MM.1S (cell line): ENCODE measurements around the gene ZNF438.
"Not testable (repeated sequence)": the region's sequence is repeated elsewhere in the genome, so short reads cannot be mapped to it uniquely, and the experiment has no call there.

Experiments
- DNase-seq: peaks from one replicate; pipeline ENCODE4 v3.0.0-alpha.2; 2015
- H2AFZ ChIP-seq: fragments of 300-600 bp; sonication (generic); 2 replicates; pipeline ENCODE4 v1.6.0; 2016; ENCODE audit warnings: antibody characterized with exemption, low read length
- H3F3A ChIP-seq: fragments of 300-600 bp; sonication (generic); 2 replicates; pipeline ENCODE4 v1.6.1; 2016; ENCODE audit warnings: mild to moderate bottlenecking, antibody characterized with exemption, low read length, moderate library complexity, mixed read lengths; ENCODE audit not compliant: insufficient read depth
- H3K27ac ChIP-seq: fragments of 300-600 bp; sonication (generic); 2 replicates; pipeline ENCODE4 v1.5.1; 2016; ENCODE audit warnings: mild to moderate bottlenecking, low read length
- H3K27me3 ChIP-seq: fragments of 300-600 bp; sonication (generic); replicated peaks from 2 replicates; pipeline ENCODE4 v1.6.0; 2016; ENCODE audit warnings: low read length; ENCODE audit not compliant: insufficient read depth
- H3K36me3 ChIP-seq: fragments of 300-600 bp; sonication (generic); replicated peaks from 2 replicates; pipeline ENCODE4 v1.6.1; 2016; ENCODE audit warnings: mild to moderate bottlenecking, low read length, mixed read lengths; ENCODE audit not compliant: insufficient read depth
- H3K4me1 ChIP-seq: fragments of 300-600 bp; sonication (generic); 2 replicates; pipeline ENCODE4 v1.6.1; 2016; ENCODE audit warnings: low read length, mixed read lengths
- H3K4me2 ChIP-seq: fragments of 300-600 bp; sonication (generic); 2 replicates; pipeline ENCODE4 v1.6.0; 2016; ENCODE audit warnings: low read depth, low read length
- H3K4me3 ChIP-seq: fragments of 300-600 bp; sonication (generic); 2 replicates; pipeline ENCODE4 v1.5.1; 2016; ENCODE audit warnings: low read length, mixed read lengths
- H3K79me2 ChIP-seq: fragments of 300-600 bp; sonication (generic); 2 replicates; pipeline ENCODE4 v1.6.1; 2016; ENCODE audit warnings: mixed run types, low read length, mixed read lengths
- H3K9ac ChIP-seq: fragments of 300-600 bp; sonication (generic); 2 replicates; pipeline ENCODE4 v1.6.1; 2016; ENCODE audit warnings: low read length, mixed read lengths
- H3K9me2 ChIP-seq: fragments of 300-600 bp; sonication (generic); replicated peaks from 2 replicates; pipeline ENCODE4 v1.6.1; 2016; ENCODE audit warnings: mild to moderate bottlenecking, low read length, mixed read lengths; ENCODE audit not compliant: insufficient read depth
- H3K9me3 ChIP-seq: fragments of 300-600 bp; sonication (generic); replicated peaks from 2 replicates; pipeline ENCODE4 v1.6.1; 2016; ENCODE audit warnings: mild to moderate bottlenecking, low read length, mixed read lengths; ENCODE audit not compliant: insufficient read depth
- H4K20me1 ChIP-seq: fragments of 300-600 bp; sonication (generic); 2 replicates; pipeline ENCODE4 v1.6.1; 2016; ENCODE audit warnings: mild to moderate bottlenecking, low read length, moderate library complexity, mixed read lengths; ENCODE audit not compliant: insufficient read depth
- EZH2 ChIP-seq: fragments of 300-600 bp; sonication (generic); optimal IDR thresholded peaks from 2 replicates; pipeline ENCODE3; 2017; ENCODE audit warnings: low read depth, mild to moderate bottlenecking, antibody characterized with exemption, low read length, mixed read lengths
- EZH2phosphoT487 ChIP-seq: fragments of 300-600 bp; sonication (generic); IDR thresholded peaks from 2 replicates; pipeline ENCODE4 v1.6.1; 2018; ENCODE audit warnings: antibody characterized with exemption, low read length
- TF ChIP-seq, protein P1 (sequence below): fragments of 300-600 bp; sonication (generic); IDR thresholded peaks from 2 replicates; pipeline ENCODE4 v1.5.1; 2016; ENCODE audit warnings: antibody characterized with exemption, low read length, mixed read lengths

ZNF438 gene

DNA sequence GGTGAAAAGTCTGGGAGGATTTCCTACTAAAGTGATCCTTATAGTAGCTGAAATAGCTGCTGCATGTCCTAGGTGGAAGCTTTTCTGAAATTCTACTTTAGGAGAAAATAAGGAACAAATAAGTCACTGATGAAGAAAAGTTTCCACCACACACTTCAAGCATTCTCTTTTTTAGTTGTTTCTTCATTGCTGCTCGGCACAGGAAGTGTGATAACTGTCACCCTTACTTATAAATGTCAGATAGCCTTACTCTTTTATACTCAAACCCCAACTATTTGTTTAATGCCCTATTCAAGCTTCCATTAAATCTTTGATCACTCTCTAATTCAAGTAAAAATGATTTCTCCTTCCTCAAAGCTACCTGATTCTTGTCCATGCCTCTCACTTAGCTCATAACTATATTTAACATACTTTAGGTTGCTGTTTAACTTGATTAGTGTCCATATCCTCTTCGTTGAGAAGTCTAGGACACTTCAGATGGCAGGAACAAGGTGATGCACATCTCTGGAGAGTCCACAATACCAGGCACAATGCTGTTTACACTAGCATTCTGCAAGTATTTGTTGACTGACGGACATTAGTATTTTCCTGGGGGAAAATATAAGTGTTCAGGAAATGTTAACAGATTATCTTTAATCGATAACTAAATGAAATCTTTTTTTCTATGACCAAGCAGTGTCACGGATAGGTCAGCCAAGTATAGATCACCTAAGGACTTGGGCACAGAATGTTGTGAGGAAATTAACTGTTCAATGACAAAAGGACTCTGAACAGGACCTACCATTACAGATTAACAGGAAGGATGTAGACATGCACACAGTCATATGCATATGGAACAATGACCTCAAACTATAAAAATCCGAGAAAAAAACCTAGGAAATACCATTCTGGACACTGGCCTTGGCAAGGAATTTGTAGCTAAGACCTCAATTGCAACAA lies 67.4 kb downstream of the ZNF438 start:
- no peak for DNase-seq
- H3K27ac ChIP-seq, result no peak overlapping the region
- H3K4me1 ChIP-seq, result no peaks in the 10 kb centered on the region
- H3K79me2 ChIP-seq, result no peaks in the 10 kb centered on the region
- no peaks in the 10 kb centered on the region for H3F3A ChIP-seq
- no peaks in the 10 kb centered on the region for H3K27me3 ChIP-seq
- no peaks in the 10 kb centered on the region for H3K9me3 ChIP-seq
- H3K9ac ChIP-seq, result no peak overlapping the region
- H3K36me3 ChIP-seq, result no peaks in the 10 kb centered on the region
- no peak overlapping the region for H2AFZ ChIP-seq
- no peak overlapping the region for H3K4me3 ChIP-seq
- TF ChIP-seq, protein P1, sequence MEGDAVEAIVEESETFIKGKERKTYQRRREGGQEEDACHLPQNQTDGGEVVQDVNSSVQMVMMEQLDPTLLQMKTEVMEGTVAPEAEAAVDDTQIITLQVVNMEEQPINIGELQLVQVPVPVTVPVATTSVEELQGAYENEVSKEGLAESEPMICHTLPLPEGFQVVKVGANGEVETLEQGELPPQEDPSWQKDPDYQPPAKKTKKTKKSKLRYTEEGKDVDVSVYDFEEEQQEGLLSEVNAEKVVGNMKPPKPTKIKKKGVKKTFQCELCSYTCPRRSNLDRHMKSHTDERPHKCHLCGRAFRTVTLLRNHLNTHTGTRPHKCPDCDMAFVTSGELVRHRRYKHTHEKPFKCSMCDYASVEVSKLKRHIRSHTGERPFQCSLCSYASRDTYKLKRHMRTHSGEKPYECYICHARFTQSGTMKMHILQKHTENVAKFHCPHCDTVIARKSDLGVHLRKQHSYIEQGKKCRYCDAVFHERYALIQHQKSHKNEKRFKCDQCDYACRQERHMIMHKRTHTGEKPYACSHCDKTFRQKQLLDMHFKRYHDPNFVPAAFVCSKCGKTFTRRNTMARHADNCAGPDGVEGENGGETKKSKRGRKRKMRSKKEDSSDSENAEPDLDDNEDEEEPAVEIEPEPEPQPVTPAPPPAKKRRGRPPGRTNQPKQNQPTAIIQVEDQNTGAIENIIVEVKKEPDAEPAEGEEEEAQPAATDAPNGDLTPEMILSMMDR, result no peak
- TF ChIP-seq EZH2phosphoT487, result no peak
- no peak for TF ChIP-seq EZH2
- no peaks in the 10 kb centered on the region for H4K20me1 ChIP-seq
- H3K4me2 ChIP-seq, result no peak overlapping the region
- H3K9me2 ChIP-seq, result no peaks in the 10 kb centered on the region

DNA sequence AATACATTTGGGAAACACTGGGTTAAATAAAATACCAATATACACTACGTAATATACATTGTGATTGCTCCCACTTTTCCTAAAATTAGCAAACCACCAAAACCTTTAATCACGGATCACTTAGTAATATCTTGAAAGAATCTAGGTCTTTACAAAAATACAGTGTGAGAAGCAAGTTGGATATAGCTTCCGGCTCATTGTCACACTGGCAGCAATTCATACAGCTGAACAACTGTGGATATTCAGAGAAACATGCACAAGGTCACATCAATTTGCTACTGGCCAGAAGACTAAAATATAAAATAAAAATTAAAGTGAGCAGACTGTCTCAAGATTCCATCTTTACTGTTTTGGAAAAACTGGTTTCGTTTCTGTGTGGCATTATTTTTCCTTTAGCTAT lies 69.1 kb downstream of the ZNF438 start:
- H3K36me3 ChIP-seq, result no peaks in the 10 kb centered on the region
- H3K9ac ChIP-seq, result no peak overlapping the region
- H3K4me1 ChIP-seq, result no peaks in the 10 kb centered on the region
- TF ChIP-seq EZH2 (no peak), EZH2phosphoT487 (no peak)
- TF ChIP-seq, protein P1, result no peak
- H3K9me3 ChIP-seq, result no peaks in the 10 kb centered on the region
- no peak overlapping the region for H3K27ac ChIP-seq
- no peak overlapping the region for H2AFZ ChIP-seq
- no peaks in the 10 kb centered on the region for H3K9me2 ChIP-seq
- no peak overlapping the region for H3K4me2 ChIP-seq
- H3F3A ChIP-seq, result no peaks in the 10 kb centered on the region
- DNase-seq, result no peak
- no peaks in the 10 kb centered on the region for H4K20me1 ChIP-seq
- H3K4me3 ChIP-seq, result no peak overlapping the region
- no peaks in the 10 kb centered on the region for H3K27me3 ChIP-seq
- H3K79me2 ChIP-seq, result no peaks in the 10 kb centered on the region

DNA sequence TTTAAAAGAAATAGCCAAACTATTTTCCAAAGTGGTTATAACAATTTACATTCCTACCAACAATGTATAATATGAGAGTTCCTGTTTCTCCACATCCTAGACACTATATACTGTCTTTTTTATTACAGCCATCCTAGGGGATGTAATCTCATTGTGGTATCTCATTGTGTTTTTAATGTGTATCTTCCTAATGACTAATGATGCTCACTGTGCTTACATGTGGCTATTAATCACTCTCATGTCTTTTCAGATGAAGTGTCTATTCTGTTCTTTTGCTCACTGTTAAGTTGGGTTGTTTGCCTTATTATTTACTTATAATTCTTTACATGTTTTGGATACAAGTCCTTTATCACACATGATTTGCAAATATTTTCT lies 71.8 kb downstream of the ZNF438 start:
- Histone ChIP-seq H3K36me3 (no peaks in the 10 kb centered on the region), H2AFZ (no peak overlapping the region), H3K9ac (no peak overlapping the region), H3K4me3 (no peak overlapping the region), H3K27me3 (no peaks in the 10 kb centered on the region), H3K4me2 (no peak overlapping the region), H4K20me1 (no peaks in the 10 kb centered on the region), H3K4me1 (no peaks in the 10 kb centered on the region), H3K79me2 (no peaks in the 10 kb centered on the region), H3F3A (no peaks in the 10 kb centered on the region), H3K9me3 (no peaks in the 10 kb centered on the region), H3K9me2 (no peaks in the 10 kb centered on the region), H3K27ac (no peak overlapping the region)
- TF ChIP-seq, protein P1, result no peak
- TF ChIP-seq EZH2phosphoT487, result no peak
- no peak for TF ChIP-seq EZH2
- no peak for DNase-seq

- H3K27ac ChIP-seq, H3K9me3 ChIP-seq, H2AFZ ChIP-seq, H3K9me2 ChIP-seq, H3K4me2 ChIP-seq, H3K27me3 ChIP-seq, H3K36me3 ChIP-seq, H3F3A ChIP-seq, H4K20me1 ChIP-seq, DNase-seq, H3K4me3 ChIP-seq, H3K9ac ChIP-seq, H3K4me1 ChIP-seq, H3K79me2 ChIP-seq: not testable (repeated sequence)
Measured at GRCh38 chr10:30949218-30949617, 82.4 kb downstream of the ZNF438 start.
